Mammary epithelial cell (primary cell): Measurements from ENCODE around the gene CPOX.

ENCODE experiments used
- EZH2 ChIP-seq: IDR thresholded peaks from 2 replicates; pipeline ENCODE4 v1.6.1; 2012; ENCODE audit warnings: low read length, inconsistent platforms, borderline replicate concordance
- TF ChIP-seq, protein P1 (sequence below), 2 donors: IDR thresholded peaks in 1 of 2; conservative IDR thresholded peaks in 1 of 2; 2 replicates each; pipeline ENCODE4 v1.5.1; 2011 to 2012; ENCODE audit warnings: inconsistent platforms in 2 of 2, low read length in 2 of 2, mild to moderate bottlenecking in 2 of 2, control low read depth in 1 of 2, low read depth in 1 of 2; ENCODE audit not compliant: insufficient read depth in 1 of 2; ENCODE audit errors: extremely low read depth in 1 of 2

DNA sequence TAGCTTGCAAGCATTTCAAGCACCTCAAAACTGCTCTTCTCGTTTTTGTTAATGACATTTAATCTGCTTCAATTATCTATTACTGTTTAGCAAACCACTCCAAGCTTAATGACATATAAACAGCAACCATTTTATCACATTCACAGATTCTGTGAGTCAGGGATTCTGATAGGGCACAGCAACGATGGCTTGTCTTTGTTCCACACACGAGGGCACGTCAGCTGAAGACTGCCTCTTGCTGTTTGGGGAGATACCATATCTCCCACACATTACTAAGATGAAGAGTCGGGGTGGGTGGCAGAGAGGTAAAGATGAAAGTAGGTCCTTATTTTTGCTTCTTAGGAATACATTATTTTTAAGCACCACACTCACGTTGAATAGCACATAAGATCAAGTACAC, 19.3 kb downstream of the CPOX start:
- TF ChIP-seq, protein P1, sequence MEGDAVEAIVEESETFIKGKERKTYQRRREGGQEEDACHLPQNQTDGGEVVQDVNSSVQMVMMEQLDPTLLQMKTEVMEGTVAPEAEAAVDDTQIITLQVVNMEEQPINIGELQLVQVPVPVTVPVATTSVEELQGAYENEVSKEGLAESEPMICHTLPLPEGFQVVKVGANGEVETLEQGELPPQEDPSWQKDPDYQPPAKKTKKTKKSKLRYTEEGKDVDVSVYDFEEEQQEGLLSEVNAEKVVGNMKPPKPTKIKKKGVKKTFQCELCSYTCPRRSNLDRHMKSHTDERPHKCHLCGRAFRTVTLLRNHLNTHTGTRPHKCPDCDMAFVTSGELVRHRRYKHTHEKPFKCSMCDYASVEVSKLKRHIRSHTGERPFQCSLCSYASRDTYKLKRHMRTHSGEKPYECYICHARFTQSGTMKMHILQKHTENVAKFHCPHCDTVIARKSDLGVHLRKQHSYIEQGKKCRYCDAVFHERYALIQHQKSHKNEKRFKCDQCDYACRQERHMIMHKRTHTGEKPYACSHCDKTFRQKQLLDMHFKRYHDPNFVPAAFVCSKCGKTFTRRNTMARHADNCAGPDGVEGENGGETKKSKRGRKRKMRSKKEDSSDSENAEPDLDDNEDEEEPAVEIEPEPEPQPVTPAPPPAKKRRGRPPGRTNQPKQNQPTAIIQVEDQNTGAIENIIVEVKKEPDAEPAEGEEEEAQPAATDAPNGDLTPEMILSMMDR (conservative IDR thresholded peaks at IDR 0.05 in 1 of 2, IDR thresholded peaks at IDR 0.05 in 1 of 2; ENCODE audit: extremely low read depth in 1 of 2, insufficient read depth in 1 of 2, low read depth in 1 of 2, low read length in 2 of 2) = no peak
- TF ChIP-seq EZH2 = no peak
